ENCODE results near the gene LRCOL1.

DNA sequence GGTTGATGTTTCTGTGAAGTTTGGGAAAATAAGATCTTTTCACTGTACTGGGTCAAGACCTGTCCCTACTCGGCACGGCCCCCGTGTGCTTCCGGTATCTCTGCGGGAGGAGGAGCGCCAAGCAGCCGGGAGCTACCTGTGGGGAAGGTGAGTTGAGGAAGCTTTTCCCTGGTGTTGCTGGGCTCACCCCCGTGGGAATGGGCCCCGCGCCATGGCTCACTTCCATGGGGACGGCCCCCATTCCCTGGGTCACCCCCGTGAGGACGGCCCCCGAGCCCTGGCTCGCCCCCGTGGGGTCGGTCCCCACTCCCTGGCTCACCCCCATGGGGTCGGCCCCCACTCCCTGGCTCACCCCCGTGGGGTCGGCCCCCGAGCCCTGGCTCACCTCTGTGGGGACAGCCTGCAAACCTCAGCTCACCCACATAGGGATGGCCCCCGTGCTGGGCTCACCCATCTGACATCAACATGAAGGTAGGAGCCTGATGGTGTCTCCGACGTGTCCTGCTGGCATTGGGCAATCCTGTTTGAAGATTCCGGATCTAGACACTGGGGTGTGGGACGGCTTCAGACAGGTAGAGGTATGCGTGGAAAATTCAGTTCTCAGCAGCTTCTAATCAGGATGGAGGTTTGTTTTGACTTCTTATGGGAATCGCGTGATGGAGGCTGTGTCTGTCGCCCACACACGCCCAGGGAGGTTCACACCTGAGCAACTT is 9.1 kb downstream of the LRCOL1 start:
- TF ChIP-seq YY1 (IDR thresholded peaks at IDR 0.05; ENCODE audit: low read depth, low read length) = no peak
- no peak for TF ChIP-seq SP2 (IDR thresholded peaks at IDR 0.05; ENCODE audit: low read length)
- TF ChIP-seq, protein P1, sequence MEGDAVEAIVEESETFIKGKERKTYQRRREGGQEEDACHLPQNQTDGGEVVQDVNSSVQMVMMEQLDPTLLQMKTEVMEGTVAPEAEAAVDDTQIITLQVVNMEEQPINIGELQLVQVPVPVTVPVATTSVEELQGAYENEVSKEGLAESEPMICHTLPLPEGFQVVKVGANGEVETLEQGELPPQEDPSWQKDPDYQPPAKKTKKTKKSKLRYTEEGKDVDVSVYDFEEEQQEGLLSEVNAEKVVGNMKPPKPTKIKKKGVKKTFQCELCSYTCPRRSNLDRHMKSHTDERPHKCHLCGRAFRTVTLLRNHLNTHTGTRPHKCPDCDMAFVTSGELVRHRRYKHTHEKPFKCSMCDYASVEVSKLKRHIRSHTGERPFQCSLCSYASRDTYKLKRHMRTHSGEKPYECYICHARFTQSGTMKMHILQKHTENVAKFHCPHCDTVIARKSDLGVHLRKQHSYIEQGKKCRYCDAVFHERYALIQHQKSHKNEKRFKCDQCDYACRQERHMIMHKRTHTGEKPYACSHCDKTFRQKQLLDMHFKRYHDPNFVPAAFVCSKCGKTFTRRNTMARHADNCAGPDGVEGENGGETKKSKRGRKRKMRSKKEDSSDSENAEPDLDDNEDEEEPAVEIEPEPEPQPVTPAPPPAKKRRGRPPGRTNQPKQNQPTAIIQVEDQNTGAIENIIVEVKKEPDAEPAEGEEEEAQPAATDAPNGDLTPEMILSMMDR (IDR thresholded peaks at IDR 0.05; ENCODE audit: control extremely low read depth in 1 of 3, insufficient read depth in 1 of 3, low read depth in 1 of 3, low read length in 3 of 3) = no peak
- TF ChIP-seq TAF1 (IDR thresholded peaks at IDR 0.05; ENCODE audit: low read depth, low read length) = no peak
- no peak for TF ChIP-seq CEBPB (IDR thresholded peaks at IDR 0.05; ENCODE audit: low read depth, low read length)
- no peak for TF ChIP-seq ZNF274 (IDR thresholded peaks at IDR 0.05; ENCODE audit: borderline replicate concordance, extremely low read depth, low read length)
- TF ChIP-seq EZH2 (IDR thresholded peaks at IDR 0.05; ENCODE audit: low read depth, low read length, severe bottlenecking) = no peak
- TF ChIP-seq RFX5 (IDR thresholded peaks at IDR 0.05; ENCODE audit: borderline replicate concordance, low read depth, low read length) = no peak
- no peak for TF ChIP-seq RAD21 (IDR thresholded peaks at IDR 0.05 in 1 of 2, conservative IDR thresholded peaks at IDR 0.05 in 1 of 2; ENCODE audit: low read depth in 2 of 2, low read length in 2 of 2)
- no peak for TF ChIP-seq TCF12 (IDR thresholded peaks at IDR 0.05; ENCODE audit: low read depth, low read length)
- TF ChIP-seq POLR2A (IDR thresholded peaks at IDR 0.05; ENCODE audit: control extremely low read depth in 1 of 2, low read depth in 2 of 2, low read length in 2 of 2) = no peak
- TF ChIP-seq CBX8 (IDR thresholded peaks at IDR 0.05; ENCODE audit: borderline replicate concordance, low read depth, low read length) = no peak
- TF ChIP-seq, protein P2, sequence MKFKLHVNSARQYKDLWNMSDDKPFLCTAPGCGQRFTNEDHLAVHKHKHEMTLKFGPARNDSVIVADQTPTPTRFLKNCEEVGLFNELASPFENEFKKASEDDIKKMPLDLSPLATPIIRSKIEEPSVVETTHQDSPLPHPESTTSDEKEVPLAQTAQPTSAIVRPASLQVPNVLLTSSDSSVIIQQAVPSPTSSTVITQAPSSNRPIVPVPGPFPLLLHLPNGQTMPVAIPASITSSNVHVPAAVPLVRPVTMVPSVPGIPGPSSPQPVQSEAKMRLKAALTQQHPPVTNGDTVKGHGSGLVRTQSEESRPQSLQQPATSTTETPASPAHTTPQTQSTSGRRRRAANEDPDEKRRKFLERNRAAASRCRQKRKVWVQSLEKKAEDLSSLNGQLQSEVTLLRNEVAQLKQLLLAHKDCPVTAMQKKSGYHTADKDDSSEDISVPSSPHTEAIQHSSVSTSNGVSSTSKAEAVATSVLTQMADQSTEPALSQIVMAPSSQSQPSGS (IDR thresholded peaks at IDR 0.05; ENCODE audit: low read length) = no peak
- TF ChIP-seq TAF7 (optimal IDR thresholded peaks at IDR 0.05; ENCODE audit: borderline replicate concordance, low read depth, low read length) = no peak

All from H1 (cell line).